K562 (cell line): ENCODE measurements around the gene SHBG. TPM values are rescaled to one million over a fixed set of nuclear protein-coding genes. Genes with fewer than 3 reads are reported as not detected.

ENCODE experiments used
- CREB1 ChIP-seq, 2 experiments: sonication (generic) in 1 of 2; formaldehyde crosslinking in 1 of 2; IDR thresholded peaks; 2 replicates each; pipeline versions ENCODE4 v1.6.1 to v1.8.0; 2012 to 2022; ENCODE audit warnings: inconsistent platforms in 1 of 2, mild to moderate bottlenecking in 1 of 2, missing genetic modification reagents in 1 of 2, moderate library complexity in 1 of 2
- CSDE1 ChIP-seq, 2 experiments: fragments of 450-650 bp; IDR thresholded peaks; 2 replicates each; pipeline ENCODE4 v1.6.1; 2016; ENCODE audit warnings: mild to moderate bottlenecking in 1 of 2
- DEAF1 ChIP-seq: fragments of 450-650 bp; formaldehyde crosslinking; IDR thresholded peaks from 2 replicates; pipeline ENCODE4 v1.4.0; 2020; ENCODE audit warnings: mild to moderate bottlenecking, moderate library complexity
- GTF2A2 ChIP-seq: IDR thresholded peaks from 2 replicates; pipeline ENCODE4 v1.6.1; 2016; ENCODE audit warnings: mild to moderate bottlenecking, missing genetic modification characterization, missing compliant biosample characterization
- HDAC6 ChIP-seq: IDR thresholded peaks from 2 replicates; pipeline ENCODE4 v1.6.1; 2012; ENCODE audit warnings: low read depth, mild to moderate bottlenecking, control low read depth, inconsistent platforms, low read length, moderate library complexity
- HMBOX1 ChIP-seq: sonication (generic); IDR thresholded peaks from 2 replicates; pipeline ENCODE4 v1.6.1; 2016
- MAFF ChIP-seq: IDR thresholded peaks from 2 replicates; pipeline ENCODE4 v1.6.1; 2012; ENCODE audit warnings: low read length, improper control_type of control experiment
- MITF ChIP-seq: IDR thresholded peaks from 2 replicates; pipeline ENCODE4 v1.6.1; 2014; ENCODE audit warnings: antibody characterized with exemption
- MTF1 ChIP-seq: fragments of 250-450 bp; sonication (Bioruptor Pico); IDR thresholded peaks from 2 replicates; pipeline ENCODE4 v1.9.0; 2021; ENCODE audit warnings: moderate library complexity, mild to moderate bottlenecking, inconsistent platforms, borderline replicate concordance
- POLR2A ChIP-seq: fragments of 450-650 bp; conservative IDR thresholded peaks from 2 replicates; pipeline ENCODE4 v1.6.1; 2016
- POLR3G ChIP-seq: IDR thresholded peaks from 2 replicates; pipeline ENCODE4 v1.6.1; 2011; ENCODE audit not compliant: insufficient read length, insufficient replicate concordance; ENCODE audit errors: extremely low read depth
- RBFOX2 ChIP-seq: fragments of 200-400 bp; formaldehyde crosslinking; IDR thresholded peaks from 2 replicates; pipeline ENCODE4 v1.6.1; 2017; ENCODE audit warnings: low read depth, mild to moderate bottlenecking, low read length, moderate library complexity
- RUNX1 ChIP-seq: sonication (generic); IDR thresholded peaks from 2 replicates; pipeline ENCODE4 v1.6.1; 2016; ENCODE audit warnings: antibody characterized with exemption, low read depth
- SMAD1 ChIP-seq: fragments of 150-350 bp; IDR thresholded peaks from 2 replicates; pipeline ENCODE4 v1.6.1; 2014; ENCODE audit warnings: low read length, low read depth; ENCODE audit not compliant: partially characterized antibody
- TAL1 ChIP-seq: fragments of 450-650 bp; IDR thresholded peaks from 2 replicates; pipeline ENCODE4 v1.6.1; 2016; ENCODE audit warnings: mild to moderate bottlenecking
- UBTF ChIP-seq, 2 experiments: IDR thresholded peaks; 2 replicates each; pipeline ENCODE4 v1.6.1; 2012; ENCODE audit warnings: improper control_type of control experiment in 2 of 2, low read depth in 2 of 2, low read length in 2 of 2, borderline replicate concordance in 1 of 2
- ZFP1 ChIP-seq: fragments of 450-650 bp; formaldehyde crosslinking; IDR thresholded peaks from 2 replicates; pipeline ENCODE4 v1.4.0; 2020; ENCODE audit warnings: mild to moderate bottlenecking, mixed read lengths
- ZNF146 ChIP-seq: IDR thresholded peaks from one replicate; pipeline ENCODE4 v1.6.1; 2018; ENCODE audit warnings: missing compliant biosample characterization; ENCODE audit not compliant: unreplicated experiment
- ZNF184 ChIP-seq: sonication (generic); formaldehyde crosslinking; IDR thresholded peaks from 2 replicates; pipeline ENCODE4 v1.5.0; 2020; ENCODE audit warnings: missing genetic modification reagents
- ZNF766 ChIP-seq: fragments of 200-800 bp; sonication (Bioruptor generic); conservative IDR thresholded peaks from 2 replicates; pipeline ENCODE4 v1.6.1; 2016; ENCODE audit warnings: missing genetic modification characterization, missing compliant biosample characterization
- ZNF79 ChIP-seq: fragments of 250-450 bp; sonication (Bioruptor Pico); IDR thresholded peaks from 2 replicates; pipeline ENCODE4 v1.4.0; 2020; ENCODE audit warnings: low read depth, mild to moderate bottlenecking, moderate library complexity
- polyA plus RNA-seq, 8 experiments: library from polyadenylated mRNA; depleted of rRNA in 4 of 8; stranded (reverse) in 5 of 8; unstranded in 3 of 8; fragments of >200 nt; fragmentation: Nextera tagmentation in 2 of 8; fragmentation: Illumina TruSeq in 1 of 8; extraction: Ambion mirVana in 2 of 8; extraction: Trizol in 1 of 8; gene quantifications; 2 replicates each; pipeline versions ENCODE4 v1.2.1 to v1.2.3, GENCODE V29; 2011 to 2014; ENCODE audit warnings: inconsistent platforms in 1 of 8, missing spikeins in 1 of 8
- total RNA-seq, 7 experiments: library from RNA; depleted of rRNA in 6 of 7; stranded (reverse); fragments of >200 nt in 6 of 7; fragmentation: Illumina TruSeq in 2 of 7; extraction: Trizol in 2 of 7; gene quantifications; 2 replicates each; pipeline versions ENCODE4 v1.2.1 to v1.2.3, GENCODE V29; 2011 to 2021; ENCODE audit warnings: low replicate concordance in 1 of 7

SHBG gene
- total and polyA plus RNA-seq, 9 of the 15 experiments (the other 6 are each of a cell fraction or from before 2014, with no cell fraction given), result not detected

GRCh38 chr17:7650509-7651096 lies 20.7 kb downstream of the SHBG start, which contains the start of gene ATP1B2 (continued):
- TF ChIP-seq UBTF (IDR thresholded peaks at IDR 0.05; ENCODE audit: borderline replicate concordance in 1 of 2, low read depth in 2 of 2, low read length in 2 of 2), result no peak
- TF ChIP-seq SMAD1, result no peak
- no peak for TF ChIP-seq HDAC6
- no peak for TF ChIP-seq ZFP1 (CRISPR knock-in tag)
- no peak for TF ChIP-seq ZNF766
- no peak for TF ChIP-seq MITF
- peak; percentile 72 for TF ChIP-seq RBFOX2
- 0 out of 4 replicates have a peak, but pooled peaks of 1 of the 2 experiments have one; percentile 50 for TF ChIP-seq CSDE1 (IDR thresholded peaks at IDR 0.05)
- TF ChIP-seq MAFF, result no peak
- TF ChIP-seq POLR3G, result no peak
- no peak for TF ChIP-seq MTF1
- no peak for TF ChIP-seq RUNX1
- no peak for TF ChIP-seq ZNF79 (CRISPR knock-in tag)
- no peak for TF ChIP-seq ZNF184
- TF ChIP-seq POLR2A, result peak; percentile 68
- TF ChIP-seq DEAF1 (CRISPR knock-in tag), result no peak
- TF ChIP-seq TAL1, result peak; percentile 63; the same call in 1 of the 2 replicates
- no peak for TF ChIP-seq CREB1 (IDR thresholded peaks at IDR 0.05)
- no peak for TF ChIP-seq CREB1 (CRISPR knock-in tag; IDR thresholded peaks at IDR 0.05)
- peak; percentile 82 for TF ChIP-seq GTF2A2 (tag)
- TF ChIP-seq HMBOX1, result no peak
- TF ChIP-seq ZNF146, result no peak
